Hepatocyte (in vitro differentiated cells): ENCODE results near the gene C9orf152.

ENCODE experiments used
- EZH2 ChIP-seq: fragments of 200-600 bp; sonication (generic); IDR thresholded peaks from 2 replicates; pipeline ENCODE4 v1.6.1; 2016; ENCODE audit warnings: antibody characterized with exemption, mild to moderate bottlenecking, borderline replicate concordance
- EZH2phosphoT487 ChIP-seq: fragments of 200-600 bp; sonication (generic); IDR thresholded peaks from one replicate; pipeline ENCODE4 v1.6.1; 2018; ENCODE audit warnings: antibody characterized with exemption, mild to moderate bottlenecking, low read depth, moderate library complexity; ENCODE audit not compliant: unreplicated experiment, severe bottlenecking
- TF ChIP-seq, protein P1 (sequence below): fragments of 200-600 bp; sonication (generic); IDR thresholded peaks from 2 replicates; pipeline ENCODE4 v1.5.1; 2016; ENCODE audit warnings: antibody characterized with exemption, mild to moderate bottlenecking; ENCODE audit not compliant: poor library complexity

DNA sequence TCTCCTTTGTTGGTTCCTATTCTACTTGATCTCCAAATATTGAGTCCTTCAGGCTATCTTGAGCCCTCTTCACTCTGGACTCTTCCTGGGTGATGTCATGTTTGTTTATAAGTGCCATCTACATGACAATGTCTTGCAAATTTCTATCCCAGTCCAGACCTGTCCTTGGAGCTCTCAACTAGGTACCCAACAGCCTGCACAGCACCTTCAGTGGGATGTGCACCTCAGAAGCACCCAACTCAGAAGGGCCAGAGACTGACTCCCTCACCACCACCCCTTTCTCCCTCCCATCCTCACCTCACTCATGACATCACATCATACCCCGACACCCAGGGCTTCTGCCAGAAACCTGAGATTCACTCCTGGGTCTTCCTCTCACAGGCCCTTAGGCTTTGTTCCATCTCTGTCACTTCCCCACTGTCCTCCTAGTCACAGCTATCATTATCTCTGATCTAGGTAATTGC lies 33.9 kb upstream of the C9orf152 start:
- TF ChIP-seq, protein P1, sequence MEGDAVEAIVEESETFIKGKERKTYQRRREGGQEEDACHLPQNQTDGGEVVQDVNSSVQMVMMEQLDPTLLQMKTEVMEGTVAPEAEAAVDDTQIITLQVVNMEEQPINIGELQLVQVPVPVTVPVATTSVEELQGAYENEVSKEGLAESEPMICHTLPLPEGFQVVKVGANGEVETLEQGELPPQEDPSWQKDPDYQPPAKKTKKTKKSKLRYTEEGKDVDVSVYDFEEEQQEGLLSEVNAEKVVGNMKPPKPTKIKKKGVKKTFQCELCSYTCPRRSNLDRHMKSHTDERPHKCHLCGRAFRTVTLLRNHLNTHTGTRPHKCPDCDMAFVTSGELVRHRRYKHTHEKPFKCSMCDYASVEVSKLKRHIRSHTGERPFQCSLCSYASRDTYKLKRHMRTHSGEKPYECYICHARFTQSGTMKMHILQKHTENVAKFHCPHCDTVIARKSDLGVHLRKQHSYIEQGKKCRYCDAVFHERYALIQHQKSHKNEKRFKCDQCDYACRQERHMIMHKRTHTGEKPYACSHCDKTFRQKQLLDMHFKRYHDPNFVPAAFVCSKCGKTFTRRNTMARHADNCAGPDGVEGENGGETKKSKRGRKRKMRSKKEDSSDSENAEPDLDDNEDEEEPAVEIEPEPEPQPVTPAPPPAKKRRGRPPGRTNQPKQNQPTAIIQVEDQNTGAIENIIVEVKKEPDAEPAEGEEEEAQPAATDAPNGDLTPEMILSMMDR = no peak
- no peak for TF ChIP-seq EZH2phosphoT487
- no peak for TF ChIP-seq EZH2
